Calu3 (cell line): ENCODE results near the gene TMPRSS15. TPM values are rescaled to one million over a fixed set of nuclear protein-coding genes. Genes with fewer than 3 reads are reported as not detected.

Experiments used
- BruUV-seq: library from RNA; stranded (reverse); fragments of 400-500 nt; replicated peaks from 2 replicates; lab custom pipeline; 2021; lab: Mats Ljungman, UMichigan
- CTCF ChIA-PET: fragments of 300-600 bp; sonication (Branson Sonifier 250); formaldehyde crosslinking; loops from one replicate; lab custom pipeline; 2022; ENCODE audit warnings: antibody characterized with exemption; lab: Charles Lee
- DNase-seq: peaks from one replicate; pipeline ENCODE4 v3.0.0; 2022
- H3K27ac Mint-ChIP-seq: one replicate; pipeline ENCODE4 v1.8.0; 2022; ENCODE audit warnings: mixed read lengths; ENCODE audit not compliant: unreplicated experiment
- H3K27me3 Mint-ChIP-seq: one replicate; pipeline ENCODE4 v1.8.0; 2022; ENCODE audit warnings: mixed read lengths; ENCODE audit not compliant: unreplicated experiment
- H3K36me3 Mint-ChIP-seq: one replicate; pipeline ENCODE4 v1.8.0; 2022; ENCODE audit warnings: mild to moderate bottlenecking, moderate library complexity, mixed read lengths; ENCODE audit not compliant: insufficient read depth, unreplicated experiment
- H3K4me1 Mint-ChIP-seq: one replicate; pipeline ENCODE4 v1.8.0; 2022; ENCODE audit warnings: mild to moderate bottlenecking, low read depth, mixed read lengths; ENCODE audit not compliant: unreplicated experiment
- H3K4me3 Mint-ChIP-seq: one replicate; pipeline ENCODE4 v1.8.0; 2022; ENCODE audit warnings: mild to moderate bottlenecking, low read depth, moderate library complexity, mixed read lengths; ENCODE audit not compliant: unreplicated experiment
- H3K9me3 Mint-ChIP-seq: one replicate; pipeline ENCODE4 v1.8.0; 2022; ENCODE audit warnings: low read depth, mixed read lengths; ENCODE audit not compliant: unreplicated experiment
- intact Hi-C: fragments of 100-400 bp; cut with micrococcal nuclease; formaldehyde crosslinking; loops from one replicate; pipeline ENCODE4 v1.10.0; 2022; ENCODE audit not compliant: unreplicated experiment
- total RNA-seq: library from RNA; stranded (reverse); gene quantifications from 2 replicates; pipeline ENCODE4 v1.2.3, GENCODE V29; 2022
- TF ChIP-seq, protein P1 (sequence below): fragments of 200-600 bp; IDR thresholded peaks from one replicate; pipeline ENCODE4 v1.8.0; 2022; ENCODE audit warnings: antibody characterized with exemption; ENCODE audit not compliant: unreplicated experiment

The TMPRSS15 gene
- total RNA-seq, 1 experiment from 2014 or later = not detected

DNA sequence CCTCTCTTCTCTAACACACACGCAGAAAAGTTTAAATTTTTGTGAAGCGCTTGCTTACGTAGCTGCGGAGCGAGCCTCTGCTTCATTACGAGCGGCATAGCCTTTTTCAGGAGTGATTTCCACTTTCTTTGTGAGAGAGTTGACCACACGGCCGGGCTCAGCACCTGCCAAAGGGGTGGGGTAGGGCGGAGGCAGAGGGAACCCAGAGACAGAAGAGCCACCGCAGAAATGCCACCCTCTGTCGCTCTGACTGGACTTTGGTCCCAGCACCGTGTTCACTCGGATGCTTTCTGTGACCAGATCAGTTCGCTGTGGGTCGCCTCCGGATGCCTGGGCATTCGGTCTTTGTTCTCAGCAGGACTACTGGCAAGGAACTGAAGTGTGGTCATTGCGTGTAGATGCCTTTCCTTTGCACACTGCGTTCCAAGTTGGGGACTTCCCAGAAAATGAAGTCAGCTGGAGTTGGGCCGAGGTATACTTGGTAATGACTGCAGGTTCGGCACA, 158.1 kb downstream of the TMPRSS15 start:
- DNase-seq = no peak
- no peak overlapping the region for H3K27ac Mint-ChIP-seq
- intact Hi-C loops = no loop called here
- peaks cover 8% of the 10 kb centered on the region for H3K9me3 Mint-ChIP-seq
- TF ChIP-seq, protein P1, sequence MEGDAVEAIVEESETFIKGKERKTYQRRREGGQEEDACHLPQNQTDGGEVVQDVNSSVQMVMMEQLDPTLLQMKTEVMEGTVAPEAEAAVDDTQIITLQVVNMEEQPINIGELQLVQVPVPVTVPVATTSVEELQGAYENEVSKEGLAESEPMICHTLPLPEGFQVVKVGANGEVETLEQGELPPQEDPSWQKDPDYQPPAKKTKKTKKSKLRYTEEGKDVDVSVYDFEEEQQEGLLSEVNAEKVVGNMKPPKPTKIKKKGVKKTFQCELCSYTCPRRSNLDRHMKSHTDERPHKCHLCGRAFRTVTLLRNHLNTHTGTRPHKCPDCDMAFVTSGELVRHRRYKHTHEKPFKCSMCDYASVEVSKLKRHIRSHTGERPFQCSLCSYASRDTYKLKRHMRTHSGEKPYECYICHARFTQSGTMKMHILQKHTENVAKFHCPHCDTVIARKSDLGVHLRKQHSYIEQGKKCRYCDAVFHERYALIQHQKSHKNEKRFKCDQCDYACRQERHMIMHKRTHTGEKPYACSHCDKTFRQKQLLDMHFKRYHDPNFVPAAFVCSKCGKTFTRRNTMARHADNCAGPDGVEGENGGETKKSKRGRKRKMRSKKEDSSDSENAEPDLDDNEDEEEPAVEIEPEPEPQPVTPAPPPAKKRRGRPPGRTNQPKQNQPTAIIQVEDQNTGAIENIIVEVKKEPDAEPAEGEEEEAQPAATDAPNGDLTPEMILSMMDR = no peak
- no TSS peak for BruUV-seq
- no peak overlapping the region for H3K4me3 Mint-ChIP-seq
- H3K36me3 Mint-ChIP-seq = peaks cover 3% of the 10 kb centered on the region
- H3K27me3 Mint-ChIP-seq = no peaks in the 10 kb centered on the region
- CTCF ChIA-PET = no interaction called here
- H3K4me1 Mint-ChIP-seq = no peaks in the 10 kb centered on the region

DNA sequence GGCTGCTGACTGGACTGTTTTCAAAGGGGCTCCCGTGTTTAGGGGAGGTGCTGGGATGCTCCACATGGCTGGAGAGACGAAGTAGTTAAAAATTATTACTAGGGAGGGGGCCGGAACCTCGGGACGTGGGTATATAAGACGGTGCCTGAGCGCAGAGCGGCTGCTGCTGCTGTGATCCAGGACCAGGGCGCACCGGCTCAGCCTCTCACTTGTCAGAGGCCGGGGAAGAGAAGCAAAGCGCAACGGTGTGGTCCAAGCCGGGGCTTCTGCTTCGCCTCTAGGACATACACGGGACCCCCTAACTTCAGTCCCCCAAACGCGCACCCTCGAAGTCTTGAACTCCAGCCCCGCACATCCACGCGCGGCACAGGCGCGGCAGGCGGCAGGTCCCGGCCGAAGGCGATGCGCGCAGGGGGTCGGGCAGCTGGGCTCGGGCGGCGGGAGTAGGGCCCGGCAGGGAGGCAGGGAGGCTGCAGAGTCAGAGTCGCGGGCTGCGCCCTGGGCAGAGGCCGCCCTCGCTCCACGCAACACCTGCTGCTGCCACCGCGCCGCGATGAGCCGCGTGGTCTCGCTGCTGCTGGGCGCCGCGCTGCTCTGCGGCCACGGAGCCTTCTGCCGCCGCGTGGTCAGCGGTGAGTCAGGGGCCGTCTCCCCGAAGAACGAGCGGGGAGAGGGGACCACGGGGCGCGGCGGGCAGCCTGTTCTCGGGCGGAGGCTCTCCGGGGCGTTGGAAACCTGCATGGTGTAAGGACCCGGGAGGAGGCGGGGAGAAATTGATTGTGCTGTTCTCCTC, 158.7 kb downstream of the TMPRSS15 start, which contains the start of gene CHODL:
Gene CHODL, plus strand, starts transcription at position 163 of the 793 bp plus-strand sequence. Its CDS starts 391 bp downstream, at position 554.
- CTCF ChIA-PET = no interaction called here
- no peaks in the 10 kb centered on the region for H3K27me3 Mint-ChIP-seq

DNA sequence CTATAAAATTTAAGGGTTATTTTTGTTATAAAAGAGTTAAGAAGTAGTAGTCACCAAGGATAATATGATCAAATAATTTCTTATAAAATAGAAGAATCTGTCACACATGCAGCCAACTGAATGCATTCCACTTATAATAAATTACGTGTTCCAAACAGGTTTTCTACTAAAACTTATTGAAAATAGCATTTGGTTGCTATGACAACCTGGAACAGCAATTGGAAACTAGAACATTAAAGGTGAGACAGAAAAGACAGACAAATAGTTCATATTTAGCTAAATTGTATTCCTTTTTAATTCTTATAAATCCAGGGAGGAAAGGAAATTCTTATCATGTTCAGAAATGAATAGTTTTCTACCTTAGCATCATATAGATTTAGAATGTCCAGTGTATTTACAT, 168.0 kb downstream of the TMPRSS15 start:
- no peaks in the 10 kb centered on the region for H3K27me3 Mint-ChIP-seq
- no peak overlapping the region for H3K27ac Mint-ChIP-seq
- peaks cover 7% of the 10 kb centered on the region for H3K9me3 Mint-ChIP-seq
- H3K4me1 Mint-ChIP-seq = no peaks in the 10 kb centered on the region
- no peak overlapping the region for H3K4me3 Mint-ChIP-seq
- intact Hi-C loops = no loop called here
- TF ChIP-seq, protein P1 = no peak
- no TSS peak for BruUV-seq
- H3K36me3 Mint-ChIP-seq = no peaks in the 10 kb centered on the region
- DNase-seq = no peak
- CTCF ChIA-PET = no interaction called here

More for the DNA sequence above, 158.7 kb downstream of the TMPRSS15 start, which contains the start of gene CHODL:
- H3K4me1 Mint-ChIP-seq = no peaks in the 10 kb centered on the region
- H3K9me3 Mint-ChIP-seq = peaks cover 8% of the 10 kb centered on the region
- H3K36me3 Mint-ChIP-seq = no peaks in the 10 kb centered on the region
- no peak within 1 kb of the TSS for H3K4me3 Mint-ChIP-seq
- no TSS peak for BruUV-seq
- TF ChIP-seq, protein P1 = no peak
- intact Hi-C loops = no loop called here
- no peak for DNase-seq
- no peak within 1 kb of the TSS for H3K27ac Mint-ChIP-seq

DNA sequence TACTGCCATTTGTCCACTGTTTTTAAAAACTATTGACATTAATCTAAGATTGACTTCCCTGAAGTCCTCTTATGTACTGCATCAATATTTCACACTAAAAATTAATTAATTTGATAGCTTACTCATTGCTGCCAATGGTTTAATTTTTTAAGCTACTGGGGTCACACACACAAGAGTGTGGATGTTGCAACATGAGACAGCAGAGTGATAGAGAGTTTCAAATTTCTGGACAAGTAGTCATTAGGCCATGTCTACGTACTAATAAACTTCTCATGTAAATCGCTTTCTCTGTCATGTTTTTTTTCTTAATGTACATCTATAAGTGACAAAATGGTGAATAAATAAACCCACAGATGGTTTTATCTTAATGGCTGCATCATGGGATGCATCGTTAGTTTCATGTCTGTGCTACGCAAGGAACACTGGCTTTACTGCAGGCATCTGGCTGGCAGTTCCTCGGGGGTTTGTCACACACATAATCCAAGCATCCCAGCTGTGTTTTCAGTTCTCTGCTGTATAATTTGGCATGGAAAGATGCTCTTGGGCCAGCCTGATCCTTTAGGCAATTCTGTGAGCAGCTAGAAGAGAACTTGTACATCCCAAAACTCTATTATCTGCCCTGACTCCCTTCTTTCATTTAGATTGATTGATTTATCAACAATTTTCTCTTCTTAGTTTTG, 175.4 kb downstream of the TMPRSS15 start:
- BruUV-seq = no TSS peak
- no peak overlapping the region for H3K27ac Mint-ChIP-seq
- intact Hi-C loops = no loop called here
- H3K4me3 Mint-ChIP-seq = no peak overlapping the region
- no peaks in the 10 kb centered on the region for H3K36me3 Mint-ChIP-seq
- H3K4me1 Mint-ChIP-seq = no peaks in the 10 kb centered on the region
- TF ChIP-seq, protein P1 = no peak
- DNase-seq = no peak
- CTCF ChIA-PET = no interaction called here
- H3K9me3 Mint-ChIP-seq = no peaks in the 10 kb centered on the region
- no peaks in the 10 kb centered on the region for H3K27me3 Mint-ChIP-seq
